CD14-positive monocyte (primary cell): ENCODE measurements around the gene NHS. TPM values are rescaled to one million over a fixed set of nuclear protein-coding genes. Genes with fewer than 3 reads are reported as not detected.

ENCODE experiments used
- DNase-seq, 3 donors: peaks; one replicate each; pipeline ENCODE4 v3.0.0-alpha.2; 2011 to 2022
- H2AFZ ChIP-seq: 2 replicates; pipeline ENCODE4 v1.6.0; 2012; ENCODE audit warnings: mild to moderate bottlenecking, low read depth, low read length, inconsistent platforms; ENCODE audit not compliant: insufficient read depth, poor library complexity, severe bottlenecking
- H3K27ac ChIP-seq, 2 donors: 1 replicate in 1 of 2; 2 replicates in 1 of 2; pipeline ENCODE4 v1.5.1; 2012 to 2013; ENCODE audit warnings: low read length in 2 of 2, control low read depth in 1 of 2, inconsistent platforms in 1 of 2, low read depth in 1 of 2, mild to moderate bottlenecking in 1 of 2
- H3K27me3 ChIP-seq, 2 donors: one replicate each; pipeline versions ENCODE4 v1.6.0 to v1.6.1; 2011 to 2013; ENCODE audit warnings: low read length in 2 of 2; ENCODE audit not compliant: control insufficient read depth in 2 of 2, insufficient read depth in 2 of 2
- H3K36me3 ChIP-seq, 2 donors: replicated peaks in 1 of 2; 1 replicate in 1 of 2; 2 replicates in 1 of 2; pipeline versions ENCODE4 v1.5.1 to v1.6.1; 2012 to 2013; ENCODE audit warnings: low read length in 2 of 2, control low read depth in 1 of 2, inconsistent platforms in 1 of 2, mild to moderate bottlenecking in 1 of 2; ENCODE audit not compliant: insufficient read depth in 2 of 2, control insufficient read depth in 1 of 2
- H3K4me1 ChIP-seq, 2 donors: 1 replicate in 1 of 2; 2 replicates in 1 of 2; pipeline versions ENCODE4 v1.5.1 to v1.6.1; 2012 to 2013; ENCODE audit warnings: low read length in 2 of 2, control low read depth in 1 of 2, inconsistent platforms in 1 of 2, mild to moderate bottlenecking in 1 of 2, moderate library complexity in 1 of 2; ENCODE audit not compliant: insufficient read depth in 2 of 2, control insufficient read depth in 1 of 2
- H3K4me2 ChIP-seq: replicated peaks from 2 replicates; pipeline ENCODE3; 2012; ENCODE audit warnings: low read length, moderate library complexity, mild to moderate bottlenecking; ENCODE audit not compliant: poor library complexity, severe bottlenecking; ENCODE audit errors: extremely low read depth
- H3K4me3 ChIP-seq, 3 experiments: fragments of 200-600 bp in 1 of 3; sonication (generic) in 1 of 3; replicated peaks in 1 of 3; 1 replicate in 2 of 3; 2 replicates in 1 of 3; pipeline ENCODE4 v1.5.1; 2011 to 2013; ENCODE audit warnings: low read length in 3 of 3, mild to moderate bottlenecking in 3 of 3, control low read depth in 2 of 3, low read depth in 2 of 3, inconsistent platforms in 1 of 3, moderate library complexity in 1 of 3
- H3K79me2 ChIP-seq: 2 replicates; pipeline ENCODE4 v1.6.0; 2012; ENCODE audit warnings: mild to moderate bottlenecking, control low read depth, inconsistent platforms, low read length, moderate library complexity; ENCODE audit not compliant: insufficient read depth
- H3K9ac ChIP-seq: 2 replicates; pipeline ENCODE4 v1.6.0; 2017; ENCODE audit warnings: low read length, mild to moderate bottlenecking; ENCODE audit not compliant: insufficient read depth, poor library complexity, severe bottlenecking
- H3K9me3 ChIP-seq, 2 donors: replicated peaks in 1 of 2; 1 replicate in 1 of 2; 2 replicates in 1 of 2; pipeline versions ENCODE4 v1.5.1 to v1.6.1; 2012 to 2013; ENCODE audit warnings: low read length in 2 of 2, control low read depth in 1 of 2; ENCODE audit not compliant: control insufficient read depth in 1 of 2, insufficient read depth in 1 of 2
- H4K20me1 ChIP-seq: 2 replicates; pipeline ENCODE4 v1.6.0; 2012; ENCODE audit warnings: mild to moderate bottlenecking, low read length, control low read depth, moderate library complexity; ENCODE audit not compliant: insufficient read depth
- H3K27ac Mint-ChIP-seq, 7 donors: one replicate each; pipeline ENCODE4 v1.8.0; 2020; ENCODE audit warnings: mild to moderate bottlenecking in 7 of 7, mixed read lengths in 7 of 7, moderate library complexity in 6 of 7, inconsistent platforms in 2 of 7
- H3K27me3 Mint-ChIP-seq, 3 donors: one replicate each; pipeline ENCODE4 v1.8.0; 2021 to 2022; ENCODE audit warnings: low read depth in 3 of 3, mild to moderate bottlenecking in 3 of 3, mixed read lengths in 3 of 3, moderate library complexity in 3 of 3, inconsistent platforms in 1 of 3
- H3K36me3 Mint-ChIP-seq, 2 donors: one replicate each; pipeline ENCODE4 v1.8.0; 2020; ENCODE audit warnings: mixed read lengths in 2 of 2, inconsistent platforms in 1 of 2, mild to moderate bottlenecking in 1 of 2
- H3K4me1 Mint-ChIP-seq: one replicate; pipeline ENCODE4 v1.8.0; 2020; ENCODE audit warnings: mild to moderate bottlenecking, mixed read lengths
- H3K4me3 Mint-ChIP-seq, 2 donors: one replicate each; pipeline ENCODE4 v1.8.0; 2020; ENCODE audit warnings: mild to moderate bottlenecking in 2 of 2, mixed read lengths in 2 of 2, moderate library complexity in 1 of 2
- H3K9me3 Mint-ChIP-seq, 7 donors: one replicate each; pipeline ENCODE4 v1.8.0; 2020 to 2022; ENCODE audit warnings: mixed read lengths in 7 of 7, mild to moderate bottlenecking in 6 of 7, moderate library complexity in 6 of 7, inconsistent platforms in 2 of 7
- CTCF ChIP-seq: fragments of 200-600 bp; IDR thresholded peaks from one replicate; pipeline ENCODE4 v1.8.0; 2022; ENCODE audit warnings: antibody characterized with exemption, mild to moderate bottlenecking
- WGBS: methylation state at CpG from one replicate; pipeline ENCODE4 v1.1.5; 2013; ENCODE audit warnings: missing lambda C conversion rate; ENCODE audit not compliant: insufficient coverage; 5-methylcytosine and 5-hydroxymethylcytosine counted together
- intact Hi-C, 2 donors: fragments of 100-400 bp; cut with micrococcal nuclease; formaldehyde crosslinking; loops; one replicate each; pipeline versions ENCODE4 v1.15.0 to v1.15.1; 2023
- polyA plus RNA-seq, 3 donors: library from polyadenylated mRNA; depleted of rRNA in 1 of 3; unstranded in 2 of 3; stranded (reverse) in 1 of 3; fragments of 300-500 nt in 2 of 3; fragments of >200 nt in 1 of 3; fragmentation: Illumina TruSeq in 2 of 3; gene quantifications; 1 replicate in 2 of 3; 2 replicates in 1 of 3; pipeline ENCODE4 v1.2.3, GENCODE V29; 2012 to 2021

NHS gene
- polyA plus RNA-seq, 3 donors: 0.86 to 1.8 (median 1.3) TPM

GRCh38 chrX:17610788-17611187 lies 235.8 kb downstream of the NHS start:
- H3K4me2 ChIP-seq: no peak overlapping the region
- H3K79me2 ChIP-seq: no peaks in the 10 kb centered on the region
- no peak overlapping the region for H3K4me3 ChIP-seq
- DNase-seq: no peak
- WGBS: no CpG with 5 or more reads among the region's 5 CpGs
- intact Hi-C loops: no loop called here
- H3K27me3 Mint-ChIP-seq: peaks cover 2 to 19% (median 4%) of the 10 kb centered on the region in 3 donors
- H3K9me3 ChIP-seq: no peaks in the 10 kb centered on the region
- no peak overlapping the region for H3K27ac ChIP-seq
- H3K27ac Mint-ChIP-seq: no peak overlapping the region
- H3K9ac ChIP-seq: no peak overlapping the region
- H3K9me3 Mint-ChIP-seq: no peaks in the 10 kb centered on the region
- no peak overlapping the region for H2AFZ ChIP-seq
- H3K4me3 Mint-ChIP-seq: no peak overlapping the region
- H4K20me1 ChIP-seq: no peaks in the 10 kb centered on the region
- no peaks in the 10 kb centered on the region for H3K36me3 ChIP-seq
- no peak for TF ChIP-seq CTCF
- no peaks in the 10 kb centered on the region for H3K27me3 ChIP-seq
- no peaks in the 10 kb centered on the region for H3K4me1 ChIP-seq
- H3K36me3 Mint-ChIP-seq: no peaks in the 10 kb centered on the region
- H3K4me1 Mint-ChIP-seq: peaks cover 3% of the 10 kb centered on the region

GRCh38 chrX:17613979-17614588 lies 239.1 kb downstream of the NHS start:
- WGBS: no CpG with 5 or more reads among the region's 5 CpGs
- Histone ChIP-seq H3K36me3 (no peaks in the 10 kb centered on the region), H3K4me3 (no peak overlapping the region)

More at GRCh38 chrX:17613979-17614588, 239.1 kb downstream of the NHS start:
- Mint-ChIP-seq H3K27ac (no peak overlapping the region), H3K36me3 (no peaks in the 10 kb centered on the region), H3K27me3 (peaks cover 2 to 15% (median 2%) of the 10 kb centered on the region in 3 donors), H3K9me3 (peaks cover 0 to 2% (median 0%) of the 10 kb centered on the region in 7 donors), H3K4me3 (no peak overlapping the region), H3K4me1 (peaks cover 3% of the 10 kb centered on the region)
- Histone ChIP-seq H3K9ac (no peak overlapping the region), H3K27ac (no peak overlapping the region), H2AFZ (no peak overlapping the region), H3K4me1 (no peaks in the 10 kb centered on the region), H3K9me3 (peaks cover 0 to under 1% of the 10 kb centered on the region in 2 donors), H4K20me1 (no peaks in the 10 kb centered on the region), H3K4me2 (no peak overlapping the region), H3K27me3 (no peaks in the 10 kb centered on the region), H3K79me2 (no peaks in the 10 kb centered on the region)
- TF ChIP-seq CTCF: no peak
- intact Hi-C loops: no loop called here
- no peak for DNase-seq
